Left ventricle myocardium inferior (tissue), 1 donor: ENCODE data around the gene LDB2. TPM values are rescaled to one million over a fixed set of nuclear protein-coding genes. Genes with fewer than 3 reads are reported as not detected.

Experiments used
- DNase-seq: peaks from one replicate; pipeline ENCODE4 v3.0.0-alpha.2; 2020
- H3K27ac ChIP-seq: fragments of 200-600 bp; replicated peaks from 2 replicates; pipeline ENCODE4 v1.8.0; 2021
- H3K27me3 ChIP-seq: fragments of 200-600 bp; 2 replicates; pipeline ENCODE4 v1.8.0; 2021; ENCODE audit warnings: low read depth
- H3K36me3 ChIP-seq: fragments of 200-600 bp; 2 replicates; pipeline ENCODE4 v1.8.0; 2021
- H3K4me1 ChIP-seq: fragments of 200-600 bp; 2 replicates; pipeline ENCODE4 v1.8.0; 2021
- H3K4me3 ChIP-seq: fragments of 200-600 bp; 2 replicates; pipeline ENCODE4 v1.8.0; 2021; ENCODE audit warnings: mild to moderate bottlenecking, moderate library complexity
- H3K9me3 ChIP-seq: fragments of 200-600 bp; replicated peaks from 2 replicates; pipeline ENCODE4 v1.8.0; 2021
- CTCF ChIP-seq: fragments of 200-600 bp; IDR thresholded peaks from 2 replicates; pipeline ENCODE4 v1.8.0; 2021; ENCODE audit warnings: antibody characterized with exemption, mild to moderate bottlenecking, borderline replicate concordance
- intact Hi-C: fragments of 100-400 bp; cut with micrococcal nuclease; formaldehyde crosslinking; loops from one replicate; pipeline ENCODE4 v1.11.0; 2022
- total RNA-seq: library from RNA; stranded (reverse); fragmentation: NEBNext Ultra II Directional; extraction: Animal tissue kit (Norgen Biotek cat#: 25700); gene quantifications from one replicate; pipeline ENCODE4 v1.2.1, GENCODE V29; 2021
- donor health status: DM: no; HTN: yes; CAD: no; lungs with severe emphysema.

LDB2 gene
- total RNA-seq, 1 donor from 2014 or later = 29.6 TPM

GRCh38 chr4:16652732-16653305, 245.6 kb downstream of the LDB2 start:
- peak overlapping the region; percentile 18 for H3K4me3 ChIP-seq
- intact Hi-C loops = no loop called here
- H3K9me3 ChIP-seq = no peaks in the 10 kb centered on the region
- no peak overlapping the region for H3K27ac ChIP-seq
- DNase-seq = no peak
- peaks cover 30% of the 10 kb centered on the region for H3K4me1 ChIP-seq
- H3K27me3 ChIP-seq = no peaks in the 10 kb centered on the region
- TF ChIP-seq CTCF = no peak
- H3K36me3 ChIP-seq = no peaks in the 10 kb centered on the region

- H3K36me3 ChIP-seq = no peaks in the 10 kb centered on the region
- no peak overlapping the region for H3K27ac ChIP-seq
- peaks cover 13% of the 10 kb centered on the region for H3K4me1 ChIP-seq
- TF ChIP-seq CTCF = no peak
- no peak for DNase-seq
- H3K27me3 ChIP-seq = no peaks in the 10 kb centered on the region
- H3K4me3 ChIP-seq = no peak overlapping the region
- no peaks in the 10 kb centered on the region for H3K9me3 ChIP-seq
- intact Hi-C loops = no loop called here
These were observed 252.0 kb downstream of the LDB2 start for GRCh38 chr4:16646459-16646858.

GRCh38 chr4:16643893-16644292, 254.6 kb downstream of the LDB2 start:
- Histone ChIP-seq H3K36me3 (no peaks in the 10 kb centered on the region), H3K4me3 (no peak overlapping the region), H3K4me1 (peaks cover 15% of the 10 kb centered on the region), H3K9me3 (no peaks in the 10 kb centered on the region), H3K27ac (no peak overlapping the region), H3K27me3 (no peaks in the 10 kb centered on the region)
- TF ChIP-seq CTCF = no peak
- DNase-seq = no peak
- intact Hi-C loops = no loop called here

- no peak overlapping the region for H3K4me3 ChIP-seq
- TF ChIP-seq CTCF = no peak
- H3K9me3 ChIP-seq = no peaks in the 10 kb centered on the region
- no peak overlapping the region for H3K27ac ChIP-seq
- intact Hi-C loops = no loop called here
- no peak for DNase-seq
- peaks cover 15% of the 10 kb centered on the region for H3K4me1 ChIP-seq
- no peaks in the 10 kb centered on the region for H3K27me3 ChIP-seq
- H3K36me3 ChIP-seq = no peaks in the 10 kb centered on the region
These were observed 255.5 kb downstream of the LDB2 start for GRCh38 chr4:16642897-16643296.

- H3K36me3 ChIP-seq = no peaks in the 10 kb centered on the region
- no peak for TF ChIP-seq CTCF
- H3K4me1 ChIP-seq = peaks cover 15% of the 10 kb centered on the region
- no peaks in the 10 kb centered on the region for H3K9me3 ChIP-seq
- no peak for DNase-seq
- no peaks in the 10 kb centered on the region for H3K27me3 ChIP-seq
- intact Hi-C loops = no loop called here
- no peak overlapping the region for H3K27ac ChIP-seq
- no peak overlapping the region for H3K4me3 ChIP-seq
These were observed 256.5 kb downstream of the LDB2 start for GRCh38 chr4:16641971-16642370.
